NCI-H128 (cell line): ENCODE measurements around the gene FHIP2A.
"Not testable (repeated sequence)": the region's sequence is repeated elsewhere in the genome, so short reads cannot be mapped to it uniquely, and the experiment has no call there.

Experiments used
- DNase-seq: peaks from one replicate; lab custom pipeline; 2025; ENCODE audit not compliant: unreplicated experiment; lab: John Stamatoyannopoulos, UW

The FHIP2A gene

GRCh38 chr10:114855776-114856543 lies 34.4 kb downstream of the FHIP2A start:
- no peak for DNase-seq

DNA sequence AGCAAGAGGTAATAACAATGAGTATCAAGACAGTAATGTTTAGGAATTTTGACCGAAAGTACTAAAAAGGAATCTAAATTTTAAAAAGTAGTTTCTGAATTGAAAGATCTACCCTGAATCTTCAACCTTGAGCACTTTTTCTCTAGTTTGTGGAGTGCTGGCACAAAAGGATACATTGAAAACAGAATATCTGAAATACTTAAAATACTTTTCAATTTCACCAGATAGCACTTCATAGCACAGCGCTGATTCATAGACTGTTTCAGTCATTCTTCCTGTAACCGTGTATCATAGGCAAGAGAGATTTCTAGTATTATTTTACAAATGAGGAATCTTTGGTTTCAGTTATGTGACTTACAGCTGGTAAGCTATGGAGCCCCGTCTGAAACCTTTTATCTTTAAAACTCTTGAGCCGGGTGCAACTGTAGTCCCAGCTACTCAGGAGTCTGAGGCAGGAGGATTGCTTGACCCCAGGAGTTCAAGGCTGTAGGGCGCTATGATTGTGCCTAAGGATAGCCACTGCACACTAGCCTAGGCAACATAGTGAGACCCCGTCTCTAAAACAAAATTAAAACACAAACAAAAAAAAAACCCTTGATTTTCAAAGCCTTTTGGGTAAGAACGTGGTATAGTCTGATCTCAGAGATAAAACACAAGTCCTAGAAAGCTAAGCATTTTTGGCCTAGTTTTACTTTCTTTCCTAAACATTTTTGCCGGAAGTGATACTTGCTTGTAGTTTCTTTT lies 35.1 kb downstream of the FHIP2A start:
- DNase-seq = no peak

GRCh38 chr10:114857288-114857565 lies 35.6 kb downstream of the FHIP2A start:
- DNase-seq = not testable (repeated sequence)

GRCh38 chr10:114857922-114858629 lies 36.5 kb downstream of the FHIP2A start:
- no peak for DNase-seq

DNA sequence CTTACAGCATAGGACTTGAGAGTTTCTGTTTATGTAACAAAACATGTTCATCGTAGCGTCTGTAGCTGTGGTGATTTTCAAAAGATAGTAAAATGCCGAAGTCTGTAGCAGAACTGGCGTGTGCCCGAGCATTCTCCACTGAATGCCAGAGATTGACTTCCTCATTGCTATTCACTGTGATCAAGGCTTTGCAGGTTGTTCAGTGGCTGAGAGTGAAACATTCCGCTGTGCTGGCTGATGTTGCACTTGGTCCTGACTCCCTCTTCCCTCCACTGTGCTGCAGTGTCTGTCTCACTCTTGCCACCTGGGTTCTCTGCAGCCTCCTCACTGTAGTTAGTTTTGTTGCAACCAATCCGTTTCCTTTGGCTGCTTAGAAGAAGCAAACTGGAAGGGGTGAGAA lies 37.6 kb downstream of the FHIP2A start:
- DNase-seq = no peak

DNA sequence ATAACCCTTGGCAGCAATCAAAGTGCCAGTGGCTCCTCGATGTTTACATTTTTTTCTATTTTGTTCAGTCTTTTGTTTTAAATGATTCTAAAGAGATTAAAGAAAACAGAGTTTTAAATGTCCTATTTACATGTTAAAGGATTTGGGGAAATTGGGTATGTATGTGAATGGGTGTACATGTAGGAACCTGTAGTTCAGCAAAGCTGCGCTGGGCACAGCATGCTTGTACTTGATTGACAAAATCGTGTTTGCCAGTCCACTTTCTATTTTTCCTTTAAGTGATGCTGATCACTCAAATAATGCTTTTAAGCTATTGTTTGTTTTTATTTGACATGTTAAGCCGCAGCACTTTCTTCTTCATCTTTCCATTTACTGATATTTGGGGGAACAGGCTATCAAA lies 40.9 kb downstream of the FHIP2A start:
- DNase-seq = no peak

GRCh38 chr10:114867365-114867764 lies 45.8 kb downstream of the FHIP2A start:
- no peak for DNase-seq

- DNase-seq = no peak
These were observed 47.4 kb downstream of the FHIP2A start for GRCh38 chr10:114868870-114869519.

DNA sequence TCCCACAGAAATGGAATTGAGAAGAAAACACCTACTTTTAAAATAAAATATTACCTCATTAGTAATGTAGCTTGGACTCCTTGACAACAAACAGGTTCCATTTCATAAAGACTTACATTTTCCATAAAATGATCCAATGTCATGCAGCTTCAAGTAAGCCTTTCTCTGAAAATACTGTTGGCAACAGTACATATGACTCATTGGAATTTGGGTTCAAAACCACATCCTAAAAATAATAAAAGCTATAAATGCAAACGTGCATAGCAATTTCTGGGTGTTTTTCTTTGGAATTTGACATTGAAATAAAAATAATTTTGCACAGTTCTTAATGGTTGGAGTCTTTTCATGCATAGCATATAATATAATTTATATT lies 47.9 kb downstream of the FHIP2A start:
- no peak for DNase-seq

DNA sequence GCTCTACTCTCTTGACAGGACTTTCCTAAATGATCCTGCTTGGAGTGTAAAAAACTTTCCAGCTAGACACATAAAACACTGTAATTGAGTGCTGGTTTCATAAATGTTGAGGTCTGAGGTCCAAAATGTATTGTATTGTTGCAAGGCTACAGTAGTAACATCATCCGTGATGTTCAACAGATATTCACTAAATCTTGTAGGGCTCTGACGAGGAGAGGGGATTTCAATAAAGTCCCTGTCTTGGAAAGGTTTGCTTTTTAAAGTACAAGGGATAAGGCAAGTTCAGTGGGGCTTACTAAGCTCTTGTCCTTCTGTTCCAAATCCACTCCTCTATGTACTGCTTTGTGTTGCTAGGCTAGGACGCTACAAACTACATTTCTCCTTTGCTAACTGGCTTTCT lies 48.9 kb downstream of the FHIP2A start:
- no peak for DNase-seq

DNA sequence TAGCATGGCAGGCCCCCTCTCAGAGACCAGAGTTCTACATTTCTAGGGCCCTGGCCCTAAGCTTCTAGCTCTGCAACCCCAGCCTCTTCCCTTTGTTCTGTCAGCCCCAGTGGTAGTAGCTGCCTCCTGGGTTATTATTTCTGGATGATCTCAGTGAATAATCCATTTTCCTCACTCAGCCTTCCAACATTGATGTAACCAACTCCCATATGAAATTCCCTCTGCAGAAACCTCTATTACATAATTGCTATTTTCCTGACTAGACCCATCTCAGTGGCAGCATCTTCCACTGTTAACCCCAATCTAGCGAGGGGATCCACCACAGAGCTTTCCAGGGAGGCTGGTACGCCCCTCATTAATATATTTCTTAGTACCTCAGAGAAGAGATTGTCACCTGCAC lies 49.8 kb downstream of the FHIP2A start:
- no peak for DNase-seq
